HG03159 (cell line): ENCODE data around the gene PFKFB2.

Experiments used
- ATAC-seq: cut with Tn5 transposase; IDR thresholded peaks from one replicate; pipeline ENCODE4 v1.9.1; 2021; ENCODE audit warnings: mild to moderate bottlenecking, moderate library complexity; ENCODE audit not compliant: unreplicated experiment

PFKFB2 gene

DNA sequence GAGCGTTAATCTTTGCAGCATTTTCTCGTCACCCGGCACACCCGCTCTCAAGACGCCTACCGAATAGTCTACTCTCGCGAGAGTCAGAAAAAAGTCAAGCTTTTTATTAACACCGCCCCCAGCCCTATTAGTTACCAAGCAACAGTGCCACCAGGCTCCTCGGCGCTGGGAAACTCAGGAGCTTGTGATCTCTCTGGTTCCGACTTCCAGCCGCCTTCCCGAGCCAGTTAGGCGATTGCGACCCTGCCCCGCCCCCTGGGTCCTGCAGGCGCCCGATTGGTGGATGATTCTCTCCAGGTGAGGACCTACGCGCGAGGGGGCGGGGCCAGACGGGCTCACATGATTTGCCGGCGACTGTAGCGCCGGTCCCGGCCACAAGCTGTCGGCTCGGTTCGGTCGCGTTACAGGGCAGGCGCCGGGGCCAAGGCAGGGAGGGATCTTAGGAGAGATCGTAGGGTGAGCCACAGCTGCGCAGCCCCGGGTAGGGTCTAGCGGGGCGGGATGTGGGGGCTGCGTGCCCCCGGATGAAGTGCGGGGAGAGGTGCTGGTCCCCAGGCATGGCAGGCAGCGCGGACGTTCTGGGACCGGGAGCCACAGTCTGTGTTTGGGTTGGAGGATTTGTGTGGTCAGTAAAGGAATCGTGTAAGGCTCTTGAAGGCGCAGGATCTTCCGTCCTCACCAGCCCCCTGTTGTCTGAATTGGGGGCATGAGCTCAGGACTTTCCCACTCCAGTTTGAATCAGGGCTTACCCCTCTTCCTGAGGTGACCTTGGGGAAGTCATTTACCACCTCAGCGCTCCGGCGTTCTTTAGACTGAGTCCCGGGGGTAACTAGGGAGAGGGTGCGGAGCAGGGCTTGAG, at the start of gene PFKFB2:
Gene PFKFB2 (plus strand): TSS at position 365 of the 859 bp plus-strand sequence. CDS start 1,443 bp downstream, outside the sequence.
- peak; percentile 82 for ATAC-seq

DNA sequence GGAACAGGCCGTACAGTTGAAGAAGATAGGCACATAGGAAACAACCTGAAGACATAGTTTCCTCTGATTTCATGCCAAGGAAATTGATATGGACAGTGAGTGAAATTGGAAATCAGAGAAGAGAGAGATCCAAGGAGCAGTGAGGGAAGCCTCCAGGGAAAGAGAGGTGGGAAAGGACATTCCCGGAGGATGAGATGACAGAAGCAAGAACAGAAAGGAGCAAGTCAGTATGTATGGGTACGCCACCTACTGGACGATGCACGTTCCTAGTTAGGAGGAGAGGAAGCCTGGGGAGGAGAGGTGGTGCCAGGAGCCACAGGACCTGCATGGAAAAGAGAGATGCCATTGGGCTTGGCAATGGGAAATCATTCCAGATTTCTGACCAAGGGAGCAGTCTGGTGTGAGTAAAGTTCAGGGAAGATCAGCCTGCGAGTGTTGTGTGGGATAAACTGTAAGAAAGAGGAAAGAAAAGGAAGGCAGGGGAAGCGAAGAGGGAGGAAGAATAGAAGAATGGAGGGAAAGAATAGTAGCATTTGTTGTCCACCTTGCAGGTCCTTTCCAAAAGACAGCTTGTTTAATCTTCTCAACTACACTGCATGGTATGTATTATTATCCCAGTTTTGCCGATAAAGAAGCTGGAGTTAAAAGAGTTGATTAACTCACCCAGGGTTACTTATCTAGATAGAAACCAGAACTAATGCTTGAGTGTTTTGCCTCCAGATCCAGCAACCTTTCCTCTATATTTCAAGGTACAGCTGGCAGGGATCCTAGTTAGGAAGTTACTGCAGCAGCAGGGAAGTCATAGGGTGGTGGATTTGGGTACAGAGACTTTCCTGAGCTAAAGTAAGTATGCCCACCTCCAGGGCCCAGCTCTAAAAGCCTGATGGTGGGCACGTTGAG, 47.9 kb upstream of the PFKFB2 start:
- no peak for ATAC-seq

DNA sequence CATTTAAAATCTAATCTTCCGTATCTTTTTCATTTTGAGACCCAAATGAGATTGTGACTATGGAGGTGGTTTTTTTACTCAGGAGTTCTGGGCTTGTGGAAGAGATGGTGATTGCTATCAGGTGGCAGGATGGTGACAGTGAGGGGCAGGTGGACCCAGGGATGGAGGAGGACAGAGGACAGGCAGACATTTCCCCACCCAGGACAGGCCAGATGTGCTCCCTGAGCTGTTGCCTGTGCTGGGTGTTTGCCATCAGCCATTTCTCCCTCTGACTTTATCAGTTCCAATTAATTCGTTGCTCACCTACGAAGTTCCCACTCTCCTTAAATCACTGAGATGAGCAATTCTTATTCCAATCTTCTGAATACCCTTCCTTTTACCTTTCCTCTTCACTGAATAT, 47.0 kb upstream of the PFKFB2 start:
- ATAC-seq, result no peak

DNA sequence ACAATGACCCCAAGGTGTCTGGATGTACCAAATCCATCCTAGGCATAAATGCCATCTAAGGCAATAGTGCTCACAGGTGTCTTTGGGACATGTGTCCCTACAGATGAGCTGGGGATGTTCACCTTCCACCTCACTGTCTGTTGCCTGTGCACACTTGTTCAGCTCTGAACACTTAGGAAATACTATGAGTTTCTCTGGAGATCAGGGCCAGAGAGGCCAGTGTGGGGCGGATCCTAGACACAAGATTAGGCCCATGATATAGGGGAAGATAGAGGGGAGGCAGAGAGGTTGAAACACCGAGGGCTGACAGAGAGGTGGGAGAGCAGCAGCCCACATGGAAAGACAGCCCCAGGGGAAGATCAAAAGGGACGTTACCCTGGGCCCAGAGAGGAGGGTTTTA, 46.2 kb upstream of the PFKFB2 start:
- no peak for ATAC-seq

DNA sequence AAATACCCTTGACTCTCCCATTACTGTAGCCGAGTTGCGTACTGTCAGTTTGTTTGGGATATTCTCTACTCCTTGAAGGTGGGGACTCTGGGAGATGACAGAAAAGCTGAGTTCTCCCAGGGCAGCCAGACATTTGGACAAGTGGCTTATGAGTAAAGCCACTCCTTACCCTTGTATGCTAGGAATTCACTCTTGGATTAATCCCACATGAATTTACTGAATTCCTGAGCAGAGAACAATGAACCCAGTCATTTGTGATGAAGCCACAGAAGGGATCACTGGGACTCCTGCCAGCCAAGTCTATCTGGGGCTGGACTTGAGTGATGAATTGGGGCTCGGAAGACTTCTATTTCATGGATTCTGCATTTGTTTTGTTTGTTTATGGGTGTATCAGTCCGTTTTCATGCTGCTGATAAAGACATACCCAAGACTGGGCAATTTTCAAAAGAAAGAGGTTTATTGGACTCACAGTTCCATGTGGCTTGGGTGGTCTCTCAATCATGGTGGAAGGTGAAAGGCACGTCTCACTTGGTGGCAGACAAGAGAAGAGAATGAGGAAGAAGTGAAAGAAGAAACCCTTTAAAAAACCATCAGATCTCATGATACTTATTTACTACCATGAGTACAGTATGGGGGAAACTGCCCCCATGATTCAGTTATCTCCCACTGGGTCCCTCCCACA, 45.6 kb upstream of the PFKFB2 start:
- no peak for ATAC-seq

DNA sequence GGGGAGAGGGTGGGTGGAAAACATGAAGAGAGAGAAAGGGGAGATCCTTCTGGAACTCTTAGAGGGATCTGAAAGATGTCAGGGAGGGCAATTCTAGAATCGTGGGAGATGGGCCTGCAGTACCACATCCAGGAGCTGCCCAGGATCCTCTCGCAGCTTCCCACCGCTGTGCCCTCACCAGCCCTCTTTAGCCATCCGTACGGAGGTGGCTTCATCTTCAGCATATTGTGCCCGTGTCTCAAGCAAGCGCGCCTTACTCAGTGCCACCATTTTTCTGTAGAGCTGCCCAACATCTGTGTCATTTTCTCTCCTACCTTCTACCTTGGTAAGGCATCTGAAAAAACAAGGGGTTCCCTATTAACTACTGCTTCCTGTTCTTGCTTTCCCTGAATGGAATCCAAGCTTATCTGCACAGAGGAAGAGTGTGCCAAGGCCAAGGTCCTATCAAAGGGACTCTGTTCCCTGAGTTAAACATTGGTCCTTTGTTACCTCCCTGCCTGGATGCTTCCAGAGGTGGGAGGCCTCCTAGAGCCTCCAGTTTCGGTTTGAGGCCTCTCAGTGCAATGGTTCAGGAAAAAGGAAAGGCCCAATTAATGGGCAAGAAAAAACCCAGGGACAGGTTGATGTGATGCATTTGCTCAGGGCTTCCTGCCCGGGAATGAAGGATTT, 43.8 kb upstream of the PFKFB2 start:
- ATAC-seq, result no peak

DNA sequence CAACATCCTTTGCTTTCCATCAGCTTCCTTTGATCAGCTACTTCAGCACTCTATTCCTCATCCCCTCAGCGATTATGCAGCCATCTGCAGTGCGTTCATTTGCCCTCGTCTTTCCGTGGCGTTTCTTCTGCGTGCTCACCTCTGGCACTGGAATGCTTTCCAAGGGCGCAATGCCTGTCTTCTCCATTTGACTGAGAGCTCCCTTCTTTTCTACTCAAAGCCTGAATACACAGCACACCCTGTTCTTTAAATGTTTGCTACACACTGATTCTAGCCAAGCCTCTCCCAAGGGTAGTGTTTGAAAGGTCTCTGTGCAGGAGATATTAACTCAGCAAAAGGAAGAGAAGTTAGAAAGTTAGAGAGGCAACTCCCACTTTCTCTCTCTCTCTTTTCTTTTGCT, 43.1 kb upstream of the PFKFB2 start:
- ATAC-seq, result no peak

DNA sequence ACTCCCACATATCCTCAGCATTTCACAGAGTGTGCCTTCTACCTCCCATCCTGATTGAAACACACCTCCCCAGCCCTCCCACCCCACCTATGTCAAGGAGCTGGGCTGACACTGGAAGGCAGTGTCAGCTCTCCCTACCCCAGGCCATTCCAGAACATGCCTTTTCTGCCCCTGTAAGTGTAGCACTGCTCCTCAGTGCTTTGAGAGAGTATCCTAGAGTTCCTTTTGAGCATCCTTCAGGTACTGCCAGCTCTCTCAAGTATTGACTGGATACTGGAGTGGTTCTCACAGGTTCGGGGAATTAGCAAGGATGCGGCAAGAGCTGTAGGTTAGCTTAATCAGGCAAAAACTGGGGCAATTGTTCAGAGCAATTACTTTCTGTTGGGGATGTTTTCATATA, 42.3 kb upstream of the PFKFB2 start:
- no peak for ATAC-seq

DNA sequence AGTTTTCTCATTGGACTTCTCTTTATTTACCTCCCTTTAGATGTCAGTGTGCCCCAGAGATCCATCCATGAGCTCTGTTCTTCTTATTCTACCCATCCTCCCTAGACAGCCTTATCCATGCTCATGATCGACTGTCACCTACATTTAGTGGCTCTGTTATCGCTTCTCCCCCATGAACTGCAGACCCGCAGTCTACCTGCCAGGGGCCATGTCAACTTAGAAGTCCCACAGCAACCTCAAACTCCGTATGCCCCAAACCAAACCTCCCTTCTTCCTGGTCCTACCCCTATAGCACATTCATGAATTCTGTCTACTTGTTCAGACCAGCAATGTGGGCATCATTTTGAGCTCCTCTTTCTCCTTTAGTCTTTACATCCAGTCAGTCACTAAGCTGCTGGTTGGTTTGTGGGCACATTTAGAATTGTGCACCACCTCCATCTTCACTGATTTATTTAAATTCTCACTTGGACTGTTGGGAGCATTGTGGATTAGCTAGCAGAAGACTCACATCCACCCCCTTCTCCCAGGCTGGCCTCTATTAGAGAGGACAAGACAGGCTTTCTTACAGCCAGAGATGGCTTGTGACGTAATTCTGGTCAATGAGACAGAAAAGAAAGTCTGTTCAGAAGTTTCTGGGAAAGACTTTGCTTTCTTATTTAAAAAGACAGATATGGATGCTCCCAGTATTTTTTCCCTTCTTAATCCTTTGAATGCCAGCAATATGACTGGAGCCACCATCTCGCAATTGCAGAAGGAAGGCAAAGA, 39.6 kb upstream of the PFKFB2 start:
- ATAC-seq, result no peak

DNA sequence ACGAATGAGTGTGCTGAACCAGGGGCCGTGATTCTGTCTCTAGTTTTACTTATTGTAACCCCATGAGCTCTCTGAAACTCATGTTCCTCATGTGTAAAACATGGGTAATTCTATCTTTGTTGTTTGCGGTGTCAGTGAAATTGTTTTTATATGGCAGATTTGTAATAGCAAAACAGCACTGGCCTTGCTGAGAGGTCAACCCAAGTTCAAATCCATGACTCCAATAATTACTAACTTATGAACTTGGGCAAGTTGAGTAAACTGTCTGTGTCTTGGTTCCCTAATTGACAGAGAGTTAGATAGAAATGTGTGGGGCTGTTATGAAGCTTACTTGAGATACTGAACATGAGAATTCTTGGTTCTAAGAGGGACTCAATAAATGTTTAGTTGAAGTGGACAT, 38.3 kb upstream of the PFKFB2 start:
- no peak for ATAC-seq

DNA sequence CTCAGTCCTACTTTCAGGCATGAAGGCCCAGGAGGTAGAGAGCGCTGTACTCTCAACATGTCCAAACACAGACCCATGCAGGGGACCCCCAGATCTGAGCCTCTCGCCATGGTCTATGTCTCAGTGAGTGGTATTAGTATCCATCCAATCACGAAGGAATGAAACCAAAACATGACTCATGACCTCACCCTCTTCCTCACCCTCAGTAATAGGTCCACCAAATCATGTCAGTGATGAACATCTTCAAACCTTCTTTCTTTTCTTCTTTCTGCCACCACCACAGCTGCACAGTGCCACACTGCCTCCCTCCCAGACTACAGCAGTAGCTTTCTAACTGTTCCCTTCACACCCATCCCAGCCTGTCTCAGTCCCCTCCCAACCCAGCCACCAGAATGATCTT, 37.3 kb upstream of the PFKFB2 start:
- no peak for ATAC-seq

DNA sequence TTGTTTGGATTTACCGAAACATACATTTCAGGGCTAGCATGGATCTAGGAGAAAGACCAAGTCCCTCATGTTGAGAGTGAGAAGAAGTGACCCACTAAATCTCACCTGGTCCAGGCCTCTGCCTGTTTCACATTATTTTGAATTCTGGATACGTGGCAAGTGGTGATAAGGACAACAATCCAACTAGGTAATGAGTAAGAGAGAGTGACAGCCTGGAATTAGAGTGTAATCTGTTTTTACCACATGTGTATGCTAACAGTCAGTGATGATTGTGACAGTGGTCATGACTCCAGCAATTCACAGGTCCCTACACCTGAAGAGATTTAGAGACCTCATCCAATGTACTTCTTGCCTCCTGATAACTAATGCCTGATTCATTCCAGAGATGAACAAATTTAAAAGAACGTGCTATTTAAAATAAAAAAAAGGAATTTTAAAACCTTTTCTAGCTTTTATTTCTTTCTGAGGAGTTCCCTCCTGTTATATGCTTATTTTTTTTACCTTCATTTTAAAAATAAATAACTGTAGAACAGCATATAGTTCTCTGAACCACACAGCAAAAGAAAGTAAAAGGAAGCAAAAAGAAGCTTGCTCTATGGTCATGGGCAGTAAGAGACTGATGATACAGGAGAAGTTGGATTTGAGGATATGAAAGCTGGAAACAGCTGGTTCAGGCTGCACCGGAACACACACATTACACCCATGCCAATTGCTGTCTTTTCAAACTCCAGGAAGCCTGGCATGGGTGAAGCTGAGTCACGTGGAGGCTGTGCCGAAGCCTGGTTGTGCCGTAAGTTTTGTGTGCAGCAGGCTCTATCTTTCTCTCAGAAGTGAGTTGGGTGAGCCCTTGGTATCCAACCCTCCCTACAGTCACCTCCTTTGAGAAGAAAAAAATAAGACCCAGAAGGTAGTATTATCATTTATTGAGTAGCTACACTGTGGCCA, 35.2 kb upstream of the PFKFB2 start:
- ATAC-seq, result no peak

DNA sequence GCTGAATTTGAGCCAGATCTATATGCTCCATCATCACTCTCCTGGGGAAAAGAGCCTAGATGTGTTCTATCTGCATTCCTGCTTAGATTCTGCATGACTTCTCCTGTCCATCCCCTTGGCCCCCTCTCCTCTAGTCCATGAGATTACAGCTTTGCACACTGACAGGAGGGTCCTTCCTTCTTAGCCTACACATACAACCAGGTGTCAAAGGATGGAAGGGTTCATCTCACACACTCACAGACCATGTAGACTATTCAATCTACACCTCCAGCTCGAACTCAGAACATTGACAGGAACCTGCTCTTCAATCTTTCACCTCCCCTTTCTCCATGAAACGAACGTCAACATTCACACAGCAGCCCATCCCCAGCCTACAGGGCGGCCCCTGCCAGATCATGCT, 34.4 kb upstream of the PFKFB2 start:
- ATAC-seq, result no peak

DNA sequence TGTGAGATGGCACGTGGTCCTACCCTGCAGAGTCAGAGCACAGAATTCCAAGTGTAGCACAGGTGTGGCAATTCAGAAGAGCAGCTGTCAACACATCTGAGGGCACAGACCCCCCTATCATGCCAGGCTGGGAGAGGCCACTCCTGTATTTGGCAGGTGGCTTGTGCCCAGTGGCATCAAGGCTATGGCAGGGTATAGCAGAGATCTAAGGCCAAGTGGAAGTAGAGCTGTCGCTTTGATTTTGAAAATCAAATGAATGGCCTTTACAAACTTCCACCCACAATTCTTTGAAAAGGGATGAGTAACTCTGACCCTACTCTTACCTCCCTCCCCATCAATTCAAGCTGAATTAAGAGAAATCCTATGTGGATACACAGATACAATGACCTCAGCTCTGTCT, 33.9 kb upstream of the PFKFB2 start:
- ATAC-seq, result no peak

DNA sequence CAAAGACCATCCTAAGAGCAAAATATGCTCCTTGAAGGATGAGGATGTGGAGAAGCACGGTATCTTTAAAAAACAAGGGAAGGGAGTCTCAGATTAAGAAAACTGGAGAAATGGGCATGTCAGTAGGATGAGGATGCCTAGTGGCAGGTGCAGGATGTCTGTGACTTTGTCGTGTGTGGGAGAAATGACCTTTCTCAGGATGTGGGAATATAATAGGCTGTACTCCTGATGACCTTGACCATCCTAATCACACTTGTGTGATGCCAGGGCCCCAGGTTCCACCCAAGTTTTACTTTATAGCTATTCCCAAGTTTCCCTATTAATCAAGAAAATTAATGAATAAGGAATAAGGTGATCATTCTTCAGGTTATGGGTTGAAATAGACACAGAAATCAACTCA, 33.4 kb upstream of the PFKFB2 start:
- no peak for ATAC-seq

DNA sequence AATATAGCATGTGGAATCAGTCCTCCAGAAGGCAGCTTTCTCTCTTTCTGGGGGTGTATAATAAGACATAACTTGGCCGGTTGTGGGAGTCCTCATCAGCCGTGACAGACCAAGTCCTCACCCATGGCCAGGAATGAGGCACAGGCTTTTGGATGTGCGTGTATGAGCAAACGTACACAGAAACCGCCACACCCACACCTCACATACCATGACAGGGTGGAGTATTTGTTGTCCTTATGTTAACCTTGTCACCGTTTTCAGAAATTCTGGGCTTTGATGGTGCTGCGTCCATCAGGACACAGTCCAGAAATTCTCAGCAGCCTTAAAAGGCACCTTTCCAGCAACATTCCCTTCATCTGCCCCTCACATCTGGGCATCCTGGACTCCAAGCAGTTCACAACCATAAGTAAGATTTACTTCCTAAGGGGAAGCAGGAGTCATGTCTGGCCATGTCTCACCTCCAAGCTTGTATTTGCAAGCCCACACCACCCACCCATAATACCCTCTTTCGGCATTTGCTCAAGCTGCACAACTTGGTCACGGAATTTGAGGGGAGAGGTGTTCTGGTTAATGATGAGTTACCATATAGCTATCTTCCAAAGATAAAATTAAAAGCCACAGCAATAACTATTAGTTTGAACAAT, 32.9 kb upstream of the PFKFB2 start:
- ATAC-seq, result no peak

DNA sequence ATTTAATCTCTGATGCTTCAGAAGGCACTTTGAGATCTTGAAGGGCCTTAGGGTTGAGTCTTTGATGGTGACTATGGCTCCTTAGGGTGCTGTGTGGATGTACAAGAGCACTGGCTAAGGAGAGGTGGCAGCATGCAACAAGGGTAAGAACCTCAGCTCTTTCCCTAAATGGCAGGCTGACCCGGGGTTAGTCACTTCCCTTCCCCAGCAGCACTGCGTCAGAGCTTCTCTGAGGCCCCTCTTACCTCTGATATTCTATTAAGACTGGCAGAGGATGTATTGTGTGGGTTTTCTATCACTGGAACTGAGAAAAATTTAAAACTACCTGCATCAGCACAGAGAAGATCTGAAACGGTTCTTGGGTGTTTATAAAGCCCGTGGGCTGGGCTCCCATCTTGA, 32.4 kb upstream of the PFKFB2 start:
- no peak for ATAC-seq

DNA sequence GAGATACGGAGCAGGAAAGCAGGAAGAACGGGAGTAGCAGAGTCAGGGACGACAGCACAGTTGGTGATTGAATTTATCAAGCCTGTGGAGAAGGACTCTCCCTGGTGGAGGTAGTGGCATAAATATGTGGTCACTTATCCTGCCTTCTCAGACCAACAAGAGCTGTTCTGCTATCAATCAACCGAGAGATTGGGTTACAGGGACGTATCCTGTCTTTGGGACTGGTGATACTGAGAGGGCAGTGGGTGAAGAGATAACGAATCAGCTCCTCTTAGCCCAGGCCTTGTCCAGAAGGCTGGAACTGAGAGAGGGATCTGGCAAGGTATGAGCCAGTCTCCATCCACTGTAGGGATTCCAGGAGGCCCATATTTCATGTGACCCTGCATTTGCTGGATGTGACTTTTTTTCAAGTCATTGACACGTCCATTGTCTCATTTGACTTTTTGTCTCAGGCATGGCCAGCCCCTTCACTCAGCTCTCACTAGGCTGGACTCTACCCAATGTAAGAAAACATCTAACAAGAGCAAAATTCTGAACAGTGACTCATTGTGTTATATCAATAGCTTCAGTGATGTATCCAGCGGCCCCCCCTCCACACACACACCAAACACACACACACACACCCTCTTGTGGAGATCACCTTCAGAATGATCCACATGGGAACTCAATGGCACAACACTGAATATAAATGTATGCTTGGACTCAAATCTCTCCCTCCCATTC, 31.8 kb upstream of the PFKFB2 start:
- ATAC-seq, result no peak
